Measurements from ENCODE around the gene MX1.
A peak's percentile ranks its signal among the peaks of the same experiment; 100 is the strongest.
"Not testable (repeated sequence)": the region's sequence is repeated elsewhere in the genome, so short reads cannot be mapped to it uniquely, and the experiment has no call there.

MX1 gene

DNA sequence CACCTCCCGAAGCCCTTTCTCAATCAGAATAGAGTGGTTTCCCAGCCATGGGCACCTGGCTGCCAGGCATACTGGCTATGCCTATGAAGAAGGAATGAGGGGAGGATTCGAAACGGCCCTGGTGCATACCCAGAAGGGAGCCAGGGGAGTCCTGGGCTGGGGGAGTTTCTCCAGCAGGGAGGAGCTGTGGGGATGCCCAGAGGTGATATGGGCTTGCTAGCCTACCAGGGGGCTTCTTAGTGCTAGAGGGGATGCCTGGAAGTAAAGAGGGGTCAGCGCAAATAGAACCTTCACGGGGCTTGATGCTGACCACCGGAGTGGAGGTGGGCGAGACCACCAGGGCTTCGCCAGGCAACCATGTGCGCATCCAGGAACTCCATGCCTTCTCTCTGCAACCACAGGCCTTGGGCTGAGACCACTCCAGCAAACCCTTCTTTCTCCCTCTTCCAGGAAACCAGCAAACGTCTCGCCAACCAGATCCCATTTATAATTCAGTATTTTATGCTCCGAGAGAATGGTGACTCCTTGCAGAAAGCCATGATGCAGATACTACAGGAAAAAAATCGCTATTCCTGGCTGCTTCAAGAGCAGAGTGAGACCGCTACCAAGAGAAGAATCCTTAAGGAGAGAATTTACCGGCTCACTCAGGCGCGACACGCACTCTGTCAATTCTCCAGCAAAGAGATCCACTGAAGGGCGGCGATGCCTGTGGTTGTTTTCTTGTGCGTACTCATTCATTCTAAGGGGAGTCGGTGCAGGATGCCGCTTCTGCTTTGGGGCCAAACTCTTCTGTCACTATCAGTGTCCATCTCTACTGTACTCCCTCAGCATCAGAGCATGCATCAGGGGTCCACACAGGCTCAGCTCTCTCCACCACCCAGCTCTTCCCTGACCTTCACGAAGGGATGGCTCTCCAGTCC, 18.2 kb upstream of the MX1 start:
- DNase-seq = no peak

DNA sequence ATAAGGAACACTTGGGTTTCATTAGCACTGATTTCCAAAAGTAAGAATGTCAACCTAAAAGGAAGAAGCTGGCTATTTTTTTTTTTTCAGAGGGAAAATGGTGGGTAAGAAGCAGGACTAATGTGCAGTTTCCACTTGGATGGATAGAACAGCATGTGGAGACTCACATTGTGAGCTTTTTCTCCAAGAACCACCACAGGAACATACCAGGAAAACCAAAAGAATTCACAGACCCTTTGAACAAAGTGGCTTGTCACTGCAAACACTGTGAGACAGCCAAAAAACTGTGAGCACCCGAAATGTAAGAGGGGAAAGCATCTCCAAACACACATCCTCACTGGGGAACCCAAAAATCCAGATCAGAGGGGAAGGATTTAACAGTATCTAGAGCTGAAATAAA, 15.7 kb upstream of the MX1 start:
- DNase-seq = no peak

DNA sequence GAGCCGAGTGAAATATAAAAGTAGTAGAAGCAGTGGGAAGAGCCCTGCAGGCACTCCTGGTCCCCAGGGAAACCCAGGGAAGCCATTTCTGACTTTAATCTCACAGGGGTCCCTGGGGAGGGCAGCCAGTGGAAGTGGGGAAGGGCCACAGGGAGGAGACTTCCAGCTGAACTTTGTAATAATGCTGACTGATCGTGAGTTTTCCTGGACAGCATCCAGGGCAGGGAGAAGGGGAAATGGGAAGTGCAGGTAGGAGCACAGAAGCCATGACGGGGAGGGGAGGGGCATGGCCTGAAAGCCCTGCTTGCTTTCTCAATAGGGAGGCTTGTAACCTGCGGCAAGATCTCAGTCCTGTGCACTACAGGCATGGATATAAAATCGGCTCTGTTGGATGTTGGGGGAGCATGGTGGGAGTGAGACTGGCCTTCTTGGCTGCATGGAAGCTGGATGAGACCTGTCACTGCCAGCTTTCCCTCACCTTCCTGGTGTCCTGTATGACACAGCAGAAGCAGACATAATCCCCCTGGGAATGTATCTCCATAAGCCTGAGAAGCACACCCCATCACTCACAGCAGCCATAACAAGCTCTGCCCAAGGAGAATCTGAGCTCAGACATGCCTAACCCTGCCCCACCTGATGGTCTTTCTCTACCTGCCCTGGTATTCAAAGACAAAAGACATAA, 15.1 kb upstream of the MX1 start:
- DNase-seq = no peak

DNA sequence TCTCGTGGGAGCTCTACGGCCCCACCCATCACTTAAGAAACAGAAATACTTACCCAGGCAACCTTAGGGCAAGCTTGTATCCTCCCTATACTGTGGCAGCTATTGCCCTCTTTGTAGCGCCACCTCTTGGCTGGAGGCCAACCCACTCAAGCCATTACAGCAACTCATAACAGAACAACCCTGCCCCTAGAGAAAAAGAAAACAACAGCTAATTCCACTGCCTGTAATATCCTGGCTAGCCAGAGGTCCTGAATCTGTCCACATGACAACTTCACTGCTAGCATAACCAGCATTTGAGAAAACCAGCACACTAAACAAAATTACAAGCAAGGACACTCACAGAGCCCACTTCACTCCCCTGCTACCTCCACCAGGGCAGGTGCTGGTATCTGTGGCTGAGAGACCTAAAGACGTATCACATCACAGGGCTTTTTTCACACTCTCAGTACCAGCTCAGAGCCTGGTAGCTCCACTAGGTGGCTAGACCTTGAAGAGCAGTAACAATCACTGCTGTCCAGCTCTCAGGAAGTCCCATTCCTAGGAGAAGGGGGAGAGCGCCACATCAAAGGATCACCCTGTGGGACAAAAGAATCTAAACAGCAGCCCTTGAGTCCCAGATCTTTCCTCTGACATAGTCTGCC, 14.5 kb upstream of the MX1 start:
- DNase-seq = no peak

DNA sequence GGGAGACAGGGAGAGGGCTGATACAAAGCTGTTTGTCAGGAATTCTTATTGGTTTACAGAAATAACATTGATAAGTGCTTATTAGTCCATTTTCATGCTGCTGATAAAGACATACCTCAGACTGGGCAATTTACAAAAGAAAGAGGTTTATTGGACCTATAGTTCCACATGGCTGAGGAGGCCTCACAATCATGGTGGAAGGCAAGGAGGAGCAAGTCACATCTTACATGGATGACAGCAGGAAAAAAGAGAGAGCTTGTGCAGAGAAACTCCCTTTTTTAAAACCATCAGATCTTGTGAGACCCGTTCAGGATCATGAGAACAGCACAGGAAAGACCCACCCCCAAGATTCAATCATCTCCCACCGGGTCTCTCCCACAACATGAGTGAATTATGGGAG, 8.5 kb upstream of the MX1 start:
- DNase-seq = not testable (repeated sequence)

DNA sequence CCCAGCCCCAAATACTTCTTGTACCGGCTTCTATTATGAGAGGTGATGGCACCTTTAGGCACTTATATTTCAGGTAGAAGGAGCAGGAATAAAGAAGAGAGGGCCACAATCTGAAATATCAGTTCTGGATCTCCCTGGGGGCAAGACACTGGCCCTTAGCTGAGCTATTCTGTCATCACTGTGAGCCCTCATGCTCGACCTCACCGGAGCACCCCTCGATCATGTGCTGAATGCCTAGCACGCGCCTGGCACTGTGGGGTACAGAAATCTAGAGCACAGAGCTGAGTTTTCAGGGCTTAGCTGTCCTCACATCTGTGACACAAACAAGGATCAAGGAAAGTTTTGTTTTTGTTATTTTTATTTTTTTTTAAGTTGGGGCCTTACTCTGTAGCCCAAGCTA, 7.6 kb upstream of the MX1 start:
- DNase-seq = no peak

DNA sequence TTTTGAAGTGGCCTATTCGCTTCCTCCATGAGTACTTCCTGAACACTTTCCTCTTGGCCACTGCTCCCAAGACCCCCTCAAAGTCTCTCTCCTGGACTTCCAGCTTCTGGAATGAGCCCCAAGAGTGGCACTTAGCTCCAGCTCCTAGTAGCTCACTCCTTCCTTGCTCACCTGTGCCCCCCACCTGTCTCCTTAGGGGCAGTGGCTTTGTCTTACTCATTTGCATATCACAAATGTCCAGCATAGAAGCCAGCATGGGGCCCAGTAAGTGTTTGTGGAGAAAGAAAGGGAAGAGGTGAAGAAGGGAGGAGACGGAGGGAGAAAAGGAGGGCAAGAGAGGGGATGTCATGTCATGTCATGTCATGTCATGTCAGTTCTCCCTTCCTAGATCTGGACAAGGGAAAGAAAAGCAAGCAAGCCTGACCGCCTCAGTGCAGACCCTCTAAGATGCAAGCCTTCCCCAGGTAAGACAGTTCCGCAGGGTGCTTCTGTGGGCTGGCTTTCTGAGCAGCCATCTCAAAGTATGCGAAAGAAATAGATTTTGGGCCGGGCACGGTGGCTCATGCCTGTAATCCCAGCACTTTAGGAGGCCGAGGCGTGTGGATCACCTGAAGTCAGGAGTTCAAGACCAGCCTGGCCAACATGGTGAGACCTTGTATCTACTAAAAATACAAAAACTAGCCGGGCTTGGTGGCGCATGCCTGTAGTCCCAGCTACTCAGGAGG, 6.9 kb upstream of the MX1 start:
- DNase-seq = no peak

DNA sequence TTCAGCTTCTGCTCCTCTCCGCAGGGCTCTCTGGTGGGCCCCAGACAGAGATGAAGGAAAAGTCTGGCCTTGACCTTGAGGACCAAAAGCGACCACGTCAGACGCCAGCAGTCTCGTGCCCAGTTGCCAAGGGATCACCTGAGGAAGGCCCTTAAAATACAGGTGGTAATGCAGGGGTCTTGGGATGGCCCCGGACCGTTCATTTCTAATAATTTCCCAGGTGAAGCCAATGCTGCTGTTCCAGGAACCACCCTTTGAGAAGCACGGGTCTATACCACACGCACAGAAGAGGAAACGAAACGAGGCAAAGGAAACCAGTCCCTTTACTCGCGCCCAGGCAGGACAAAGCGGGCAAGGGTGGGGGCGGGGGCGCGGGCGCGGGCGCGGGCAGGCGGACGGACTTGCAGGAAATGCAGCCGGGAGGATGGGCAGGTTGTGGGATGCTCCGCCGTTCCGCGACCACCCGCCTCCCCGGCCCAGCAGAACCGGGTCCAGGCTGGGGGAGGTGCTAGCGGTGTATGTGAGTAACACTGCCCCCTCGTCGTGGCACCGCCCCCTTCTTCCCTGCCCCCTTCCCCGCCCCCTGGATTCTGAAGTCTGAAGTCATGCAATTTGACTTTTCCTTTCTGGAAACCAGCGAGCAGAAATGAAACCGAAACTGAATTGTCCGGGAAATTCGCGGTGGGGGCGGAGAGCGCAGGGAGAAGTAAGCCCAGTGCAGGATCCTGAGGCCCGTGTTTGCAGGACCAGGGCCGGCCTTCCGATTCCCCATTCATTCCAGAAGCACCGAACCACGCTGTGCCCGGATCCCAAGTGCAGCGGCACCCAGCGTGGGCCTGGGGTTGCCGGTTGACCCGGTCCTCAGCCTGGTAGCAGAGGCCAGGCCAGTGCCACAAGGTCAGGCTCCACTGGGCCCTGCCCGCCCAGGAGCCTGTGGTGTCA, 5.8 kb upstream of the MX1 start:
- peak; percentile 84 for DNase-seq

DNA sequence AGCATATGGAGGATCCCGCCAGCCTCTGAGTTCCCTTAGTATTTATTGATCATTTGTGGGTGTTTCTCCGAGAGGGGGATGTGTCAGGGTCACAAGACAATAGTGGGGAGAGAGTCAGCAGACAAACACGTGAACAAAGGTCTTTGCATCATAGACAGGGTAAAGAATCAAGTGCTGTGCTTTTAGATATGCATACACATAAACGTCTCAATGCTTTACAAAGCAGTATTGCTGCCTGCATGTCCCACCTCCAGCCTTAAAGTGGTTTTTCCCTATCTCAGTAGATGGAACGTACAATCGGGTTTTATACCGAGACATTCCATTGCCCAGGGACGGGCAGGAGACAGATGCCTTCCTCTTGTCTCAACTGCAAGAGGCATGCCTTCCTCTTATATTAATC, 5.0 kb upstream of the MX1 start:
- DNase-seq = not testable (repeated sequence)

DNA sequence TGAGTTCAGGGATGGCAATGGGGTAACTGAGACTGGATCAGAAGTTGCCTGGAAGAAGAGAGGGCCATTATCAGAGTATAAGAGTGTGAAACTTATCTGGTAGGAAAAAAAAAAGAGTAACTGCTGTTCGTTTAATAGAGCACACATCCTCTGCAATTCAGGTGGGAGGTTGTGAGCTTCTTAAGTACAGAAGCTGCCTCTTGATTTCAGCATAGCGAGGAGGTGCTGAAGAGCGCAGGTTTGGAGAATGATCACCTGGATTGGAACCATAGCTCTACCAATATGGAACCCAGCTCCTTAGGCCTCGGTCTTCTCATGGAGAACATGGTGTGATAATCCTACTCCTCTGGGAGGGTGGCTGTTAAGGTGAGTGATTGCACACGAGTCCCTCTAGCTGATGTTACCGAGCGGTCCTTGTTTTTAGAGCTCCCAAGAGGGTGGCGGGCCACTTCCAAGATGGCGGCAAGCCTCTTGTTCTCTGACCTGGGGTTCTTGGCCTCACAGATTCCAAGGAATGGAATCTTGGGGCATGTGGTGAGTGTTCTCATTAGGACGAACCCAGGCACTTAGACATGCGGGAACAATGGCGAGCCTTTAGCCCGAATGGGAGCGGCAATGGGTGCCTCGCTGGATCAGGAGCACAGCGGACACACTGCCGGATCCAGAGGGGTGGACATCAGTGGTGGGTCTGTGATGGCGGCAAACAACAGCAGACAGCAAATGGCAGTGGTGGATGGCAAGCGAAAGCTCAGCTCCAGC, 3.3 kb upstream of the MX1 start:
- no peak for DNase-seq

DNA sequence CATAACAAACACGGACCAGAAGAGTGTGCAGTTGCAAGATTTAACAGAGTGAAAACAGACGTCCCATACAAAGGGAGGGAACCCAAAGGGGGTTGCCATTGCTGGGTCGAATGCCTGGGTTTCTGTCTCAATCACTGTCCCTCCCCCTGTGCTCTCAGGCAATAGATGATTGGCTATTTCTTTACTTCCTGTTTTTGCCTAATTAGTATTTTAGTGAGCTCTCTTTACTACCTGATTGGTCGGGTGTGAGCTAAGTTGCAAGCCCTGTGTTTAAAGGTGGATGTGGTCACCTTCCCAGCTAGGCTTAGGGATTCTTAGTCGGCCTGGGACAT, 2.8 kb upstream of the MX1 start:
- not testable (repeated sequence) for DNase-seq

DNA sequence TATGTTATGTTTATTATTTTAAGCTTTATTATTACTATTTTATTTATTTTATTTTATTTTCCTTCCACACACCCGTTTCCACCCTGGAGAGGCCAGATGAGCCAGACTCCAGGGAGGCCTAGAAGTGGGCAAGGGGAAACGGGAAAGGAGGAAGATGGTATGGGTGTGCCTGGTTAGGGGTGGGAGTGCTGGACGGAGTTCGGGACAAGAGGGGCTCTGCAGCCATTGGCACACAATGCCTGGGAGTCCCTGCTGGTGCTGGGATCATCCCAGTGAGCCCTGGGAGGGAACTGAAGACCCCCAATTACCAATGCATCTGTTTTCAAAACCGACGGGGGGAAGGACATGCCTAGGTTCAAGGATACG, 468 bp upstream of the MX1 start:
- no peak for DNase-seq

DNA sequence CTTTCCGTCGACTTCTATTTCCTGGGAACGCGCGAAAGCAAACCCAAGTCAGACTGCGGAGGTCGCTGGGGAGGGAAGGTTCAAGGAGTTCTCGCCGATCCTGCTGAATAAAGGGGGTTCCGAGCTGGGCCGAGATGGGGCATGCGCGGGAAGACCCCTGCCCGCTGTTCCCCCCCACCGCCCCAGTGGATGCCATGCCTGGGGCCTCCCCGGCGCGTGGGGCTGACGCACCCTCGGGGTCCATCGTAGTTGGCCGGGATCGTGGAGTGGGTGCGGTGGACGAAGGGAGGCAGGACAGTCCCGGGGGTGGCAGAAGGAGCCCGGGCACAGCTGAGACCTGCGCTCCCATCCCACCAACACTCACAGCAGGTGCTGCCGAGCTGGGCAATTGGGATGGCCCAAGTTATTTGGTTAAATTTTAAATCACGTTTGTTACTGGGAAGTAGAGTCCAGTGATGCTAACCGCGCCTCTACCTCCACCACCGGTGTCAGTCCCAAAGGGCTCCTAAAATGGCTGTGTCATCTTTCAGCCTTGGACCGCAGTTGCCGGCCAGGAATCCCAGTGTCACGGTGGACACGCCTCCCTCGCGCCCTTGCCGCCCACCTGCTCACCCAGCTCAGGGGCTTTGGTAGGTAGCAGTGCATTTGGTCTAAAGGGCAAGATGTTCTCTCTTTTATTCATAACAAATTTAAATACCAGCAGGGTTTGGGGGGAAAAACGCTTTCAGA, 801 bp downstream of the MX1 start:
- DNase-seq = no peak

DNA sequence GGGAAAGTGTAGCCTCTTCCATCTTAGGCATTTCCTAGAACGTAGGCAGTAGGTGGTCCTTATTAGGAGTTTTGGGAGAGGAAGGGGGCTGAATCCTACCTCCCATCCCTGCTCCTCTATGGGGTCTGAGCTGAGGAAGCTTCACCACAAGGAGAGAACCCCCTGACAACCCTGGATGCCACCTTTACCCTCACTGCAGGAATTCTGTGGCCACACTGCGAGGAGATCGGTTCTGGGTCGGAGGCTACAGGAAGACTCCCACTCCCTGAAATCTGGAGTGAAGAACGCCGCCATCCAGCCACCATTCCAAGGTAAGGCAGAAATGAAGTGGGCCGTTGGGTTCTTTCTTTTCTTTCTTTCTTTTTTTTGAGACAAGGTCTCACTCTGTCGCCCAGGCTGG, 1.5 kb downstream of the MX1 start:
- no peak for DNase-seq

DNA sequence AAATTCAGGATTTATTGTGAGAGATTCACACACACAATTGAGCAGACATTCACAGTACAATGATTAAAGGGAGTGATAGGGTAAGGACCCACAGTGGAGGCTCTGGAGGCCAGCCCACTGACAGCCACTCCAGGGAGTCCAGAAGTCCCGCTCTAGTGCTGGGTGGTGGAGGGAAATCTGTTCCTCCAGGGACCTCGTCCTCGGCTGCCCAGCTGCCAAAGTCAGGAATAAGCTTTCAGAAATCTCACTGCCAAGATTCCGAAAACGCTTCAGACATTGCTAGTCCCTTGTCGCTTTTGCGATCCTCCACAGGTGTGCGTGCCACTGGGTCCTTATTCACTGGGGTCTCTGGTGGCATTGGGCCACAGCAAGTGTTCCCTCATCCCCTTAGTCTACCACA, 2.3 kb downstream of the MX1 start:
- DNase-seq = no peak

DNA sequence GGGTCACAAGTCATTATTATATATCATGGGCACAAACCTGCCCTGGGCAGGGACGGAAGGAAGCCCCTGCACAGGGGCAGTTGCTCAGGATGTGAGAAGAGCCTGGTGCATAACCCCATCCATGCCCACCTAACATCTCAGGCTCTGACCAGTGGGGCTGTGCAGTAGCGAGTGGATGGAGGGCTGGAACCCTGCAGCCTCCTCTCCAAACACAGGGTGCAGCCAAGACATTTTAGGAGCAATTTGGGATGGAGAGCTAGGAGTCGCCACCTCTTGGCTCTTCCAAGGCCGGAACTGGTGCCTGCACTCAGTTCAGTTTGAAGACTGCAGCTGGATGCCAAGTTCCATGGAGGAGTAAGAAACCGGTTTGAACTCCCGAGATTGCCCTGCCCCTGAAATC, 2.8 kb downstream of the MX1 start:
- no peak for DNase-seq

DNA sequence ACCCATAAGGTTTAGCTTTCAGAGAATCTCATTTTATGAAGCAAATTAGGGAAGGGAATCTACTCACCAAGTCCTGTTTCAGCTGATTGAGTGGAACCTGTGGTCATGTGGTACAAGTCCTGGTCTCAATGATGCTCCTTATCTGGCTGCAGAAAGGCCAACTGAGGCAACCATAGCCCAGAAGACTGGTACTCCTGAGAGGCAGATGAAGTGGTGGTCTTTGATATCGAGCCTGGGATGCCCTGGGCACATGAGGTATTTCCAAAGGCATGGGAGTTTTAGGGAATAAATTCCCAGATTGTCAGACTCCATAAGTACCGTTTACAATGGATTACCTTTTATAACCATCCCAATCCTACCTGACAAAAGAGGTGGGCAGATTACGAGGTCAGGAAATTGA, 3.3 kb downstream of the MX1 start:
- no peak for DNase-seq

DNA sequence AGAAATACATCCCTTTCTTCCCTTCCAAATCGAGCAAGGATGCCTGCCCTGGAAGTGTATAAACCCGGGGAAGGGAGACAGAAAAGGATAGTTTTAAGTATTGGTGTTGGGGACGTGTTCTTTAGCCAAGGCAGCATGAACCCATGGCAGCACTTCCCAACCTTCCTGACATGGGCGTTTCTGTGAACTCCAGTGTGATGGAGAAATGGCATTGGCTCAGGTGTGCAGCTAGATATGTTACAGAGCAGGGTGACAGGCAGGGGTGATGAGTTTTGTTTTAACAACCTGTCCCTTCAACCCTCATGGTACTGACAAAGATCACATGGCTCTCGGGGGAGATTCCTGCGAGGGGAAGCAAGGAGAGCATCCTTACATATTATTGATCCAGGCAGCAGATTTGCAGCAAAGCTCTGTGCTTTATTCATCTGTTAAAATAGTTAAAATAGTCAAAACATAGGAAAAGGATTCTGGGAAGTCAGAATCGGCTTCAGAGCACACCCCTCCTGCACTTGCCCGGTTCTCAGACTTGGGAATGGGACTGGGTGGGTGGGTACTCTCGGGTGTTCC, 4.0 kb downstream of the MX1 start:
- no peak for DNase-seq

DNA sequence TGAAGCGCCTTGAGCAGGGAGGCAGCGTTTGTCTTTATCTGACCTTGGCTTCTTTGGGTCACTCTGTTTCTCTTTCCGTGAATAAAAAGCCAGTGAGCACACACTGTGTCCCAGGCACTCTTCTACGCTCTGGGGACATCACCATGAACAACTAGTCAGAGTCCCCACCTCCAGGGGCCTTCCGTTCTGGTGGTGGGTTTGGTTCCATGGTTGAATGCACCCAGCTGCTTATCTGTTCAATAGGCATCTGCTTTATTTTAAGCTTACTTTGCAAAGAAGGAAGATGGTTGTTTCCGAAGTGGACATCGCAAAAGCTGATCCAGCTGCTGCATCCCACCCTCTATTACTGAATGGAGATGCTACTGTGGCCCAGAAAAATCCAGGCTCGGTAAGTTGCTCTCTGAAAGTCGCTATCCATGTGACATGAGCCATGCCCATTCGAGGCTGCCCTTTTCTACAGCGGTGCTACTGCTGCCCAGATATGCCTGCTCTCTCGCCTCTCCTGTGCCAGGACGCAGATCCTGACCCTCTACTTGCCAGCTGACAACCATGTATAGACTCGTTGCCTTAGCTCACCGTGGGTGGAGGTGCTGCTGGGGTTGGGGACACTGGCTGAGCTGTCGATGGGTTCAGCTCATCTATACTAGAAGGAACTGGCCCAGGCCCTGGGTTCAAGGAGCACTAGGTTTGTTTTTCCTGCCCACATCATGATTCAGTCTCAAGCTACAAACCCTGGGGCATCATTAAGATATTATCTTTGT, 5.9 kb downstream of the MX1 start:
- DNase-seq = no peak

Data from NCI-H226 (cell line).